BJ (cell line): Measurements from ENCODE around the gene PHF19. TPM values are rescaled to one million over a fixed set of nuclear protein-coding genes. Genes with fewer than 3 reads are reported as not detected.

Experiments
- CTCF ChIA-PET: fragments of 350-600 bp; formaldehyde crosslinking; extraction: SDS; loops from one replicate; lab custom pipeline; 2021; ENCODE audit warnings: antibody characterized with exemption, inconsistent platforms; lab: Yijun Ruan, JAX
- POLR2A ChIA-PET: fragments of 300-600 bp; sonication (Branson Sonifier 250); formaldehyde crosslinking; extraction: SDS; loops from one replicate; lab custom pipeline; 2021; ENCODE audit warnings: antibody characterized with exemption; lab: Charles Lee
- DNase-seq: peaks from one replicate; pipeline ENCODE4 v3.0.0-alpha.2; 2011; ENCODE audit warnings: low read depth
- H3K27me3 ChIP-seq: 2 replicates; pipeline ENCODE4 v1.6.0; 2011; ENCODE audit warnings: low read length; ENCODE audit not compliant: control insufficient read depth, insufficient read depth
- H3K36me3 ChIP-seq: 2 replicates; pipeline ENCODE4 v1.5.1; 2011; ENCODE audit warnings: low read length; ENCODE audit not compliant: control insufficient read depth, insufficient read depth
- H3K4me3 ChIP-seq: 2 replicates; pipeline ENCODE4 v1.5.1; 2011; ENCODE audit warnings: low read depth, mild to moderate bottlenecking, control low read depth, low read length
- CTCF ChIP-seq: IDR thresholded peaks from 2 replicates; pipeline ENCODE4 v1.5.1; 2011; ENCODE audit warnings: low read depth, mild to moderate bottlenecking, control low read depth, inconsistent platforms, low read length, moderate library complexity; ENCODE audit not compliant: insufficient read depth
- polyA plus RNA-seq: library from polyadenylated mRNA; depleted of rRNA; stranded (reverse); fragments of >200 nt; gene quantifications from 2 replicates; pipeline ENCODE4 v1.2.3, GENCODE V29; 2011

PHF19 gene
- polyA plus RNA-seq, 1 experiment: 61.7 TPM

DNA sequence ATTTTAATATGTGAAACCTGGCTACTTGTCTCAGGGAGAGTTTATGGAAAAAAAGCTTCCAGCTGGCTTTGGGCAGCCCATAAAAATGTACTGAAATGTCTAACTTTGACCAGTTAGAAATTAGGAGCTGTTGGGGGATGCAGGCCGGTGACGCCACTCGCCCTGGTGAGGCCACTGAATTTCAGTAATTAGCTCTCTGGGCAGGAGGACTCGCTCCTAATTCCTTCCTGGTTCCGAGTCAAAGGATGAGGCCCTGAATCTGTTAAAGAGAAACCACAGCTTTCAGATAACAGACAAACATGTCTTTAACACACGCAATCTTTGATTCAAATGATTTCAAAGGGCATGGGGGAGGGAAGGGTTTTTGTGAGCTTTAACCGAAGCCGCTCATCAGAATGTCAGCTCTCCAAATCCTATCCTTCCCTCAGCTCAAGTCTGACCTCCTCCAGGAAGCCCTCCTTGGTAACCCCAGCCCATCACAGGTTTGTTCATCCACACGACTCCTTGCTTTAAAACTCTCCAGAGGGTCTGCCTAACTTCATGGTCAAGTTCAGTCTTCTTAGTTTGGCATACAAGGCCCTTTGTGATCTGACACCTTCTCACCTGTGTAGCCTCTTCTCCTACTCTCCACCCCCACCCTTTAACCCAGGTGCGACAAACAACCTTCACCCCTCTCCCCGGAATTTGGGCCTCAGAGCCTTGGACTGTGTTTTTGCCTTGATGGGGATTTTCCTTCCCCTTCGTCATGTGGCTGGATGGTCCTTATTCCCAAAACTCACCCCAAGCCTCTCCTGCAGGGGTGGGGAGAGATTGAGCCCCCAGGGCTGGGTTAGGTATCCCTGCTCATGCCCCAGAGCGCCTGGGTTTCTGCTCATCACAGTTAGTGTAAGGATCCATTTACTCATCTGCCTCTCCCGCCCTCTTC, 13.6 kb upstream of the PHF19 start:
- H3K36me3 ChIP-seq: no peaks in the 10 kb centered on the region
- DNase-seq: no peak
- CTCF ChIA-PET: interaction anchor here (0.7 to 1.6 kb wide), 3 partner anchors 46 to 1939 kb away, joined by 3 to 4 read pairs (median 4); no protein-coding TSS in a partner anchor

GRCh38 chr9:120889606-120890271, 12.8 kb upstream of the PHF19 start:
- CTCF ChIA-PET: interaction anchor here (0.6 to 1.6 kb wide), 4 partner anchors 11 to 134 kb away, joined by 3 to 4 read pairs (median 4); no protein-coding TSS in a partner anchor
- POLR2A ChIA-PET: no interaction called here
- H3K4me3 ChIP-seq: no peak overlapping the region
- TF ChIP-seq CTCF: no peak
- no peak for DNase-seq
- H3K27me3 ChIP-seq: peaks cover 19% of the 10 kb centered on the region
- H3K36me3 ChIP-seq: no peaks in the 10 kb centered on the region

More for the DNA sequence above, 13.6 kb upstream of the PHF19 start:
- POLR2A ChIA-PET: no interaction called here
- Histone ChIP-seq H3K4me3 (no peak overlapping the region), H3K27me3 (peaks cover 23% of the 10 kb centered on the region)
- no peak for TF ChIP-seq CTCF

DNA sequence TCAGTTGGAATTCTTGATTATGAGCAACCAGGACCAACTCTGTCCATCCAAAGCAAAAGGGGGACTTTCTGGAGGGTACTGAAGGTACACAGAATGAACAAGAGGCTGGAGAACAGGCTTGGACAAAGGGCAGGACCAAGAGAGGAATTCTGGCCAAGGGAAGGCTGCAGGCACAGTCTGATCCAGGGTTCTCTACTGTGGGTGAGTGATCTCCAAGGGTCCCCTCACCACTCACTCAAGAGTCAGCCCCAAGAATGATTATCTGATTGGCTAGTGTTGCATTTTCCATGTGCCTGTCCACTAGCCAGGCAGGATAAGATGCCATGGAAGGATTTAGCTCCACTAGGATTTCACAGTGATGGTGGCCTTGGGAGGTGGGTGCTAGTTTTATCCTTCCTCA, 11.6 kb upstream of the PHF19 start:
- ChIA-PET POLR2A (interaction anchor here (0.6 kb wide), 1 partner anchor 31 kb away, joined by 7 read pairs; no protein-coding TSS in a partner anchor), CTCF (no interaction called here)
- DNase-seq: no peak
- Histone ChIP-seq H3K4me3 (no peak overlapping the region), H3K27me3 (peaks cover 15% of the 10 kb centered on the region), H3K36me3 (no peaks in the 10 kb centered on the region)
- no peak for TF ChIP-seq CTCF

DNA sequence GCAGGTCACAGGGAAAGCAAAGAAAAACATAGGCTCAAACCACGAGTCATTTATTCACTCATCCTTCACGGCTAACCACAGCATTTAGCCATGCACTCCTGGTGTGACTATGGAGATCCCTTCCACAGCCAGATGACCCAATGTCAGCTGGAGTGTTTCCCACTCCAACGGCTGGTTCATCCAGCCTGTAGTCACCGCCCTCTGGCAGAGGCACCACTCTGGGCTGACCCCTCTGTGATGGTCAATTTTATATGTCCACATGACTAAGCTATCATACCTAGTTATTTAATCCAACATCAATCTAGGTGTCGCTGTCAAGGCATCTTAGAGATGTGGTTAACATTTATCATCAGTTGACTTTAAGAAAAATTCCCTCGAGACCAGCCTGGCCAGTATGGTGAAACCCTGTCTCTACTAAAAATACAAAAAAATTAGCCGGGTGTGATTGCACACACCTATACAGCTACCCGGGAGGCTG, 9.5 kb upstream of the PHF19 start:
- no peaks in the 10 kb centered on the region for H3K36me3 ChIP-seq
- TF ChIP-seq CTCF: no peak
- ChIA-PET CTCF (interaction anchor here (0.6 to 1.2 kb wide), 2 partner anchors 16 to 1417 kb away, joined by 3 read pairs; no protein-coding TSS in a partner anchor), POLR2A (no interaction called here)
- no peak for DNase-seq
- H3K27me3 ChIP-seq: peaks cover 21% of the 10 kb centered on the region
- no peak overlapping the region for H3K4me3 ChIP-seq

DNA sequence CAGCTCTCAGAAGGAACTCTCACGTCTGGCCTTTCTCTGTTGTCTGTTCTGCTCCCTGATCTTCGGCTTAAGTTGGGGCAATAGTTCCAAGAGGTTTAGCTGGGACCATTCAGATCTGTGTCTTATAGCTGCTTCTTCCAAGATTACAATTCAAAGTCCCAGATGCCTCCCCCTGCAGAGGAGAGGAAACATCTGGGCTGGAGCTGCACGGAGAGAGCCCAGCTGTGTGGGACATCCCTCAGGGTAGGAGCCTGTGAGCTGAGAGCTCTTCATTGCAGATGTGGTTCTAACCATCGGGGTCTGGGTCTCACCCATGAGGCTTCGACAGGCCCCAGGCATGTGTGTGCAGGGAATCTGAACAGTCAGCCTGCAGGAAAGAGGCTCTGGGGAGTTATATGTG, 9.0 kb upstream of the PHF19 start:
- Histone ChIP-seq H3K27me3 (peaks cover 21% of the 10 kb centered on the region), H3K4me3 (no peak overlapping the region), H3K36me3 (no peaks in the 10 kb centered on the region)
- ChIA-PET POLR2A (no interaction called here), CTCF (interaction anchor here (0.6 to 1.2 kb wide), 2 partner anchors 17 to 187 kb away, joined by 3 read pairs; no protein-coding TSS in a partner anchor)
- TF ChIP-seq CTCF: no peak
- no peak for DNase-seq
